Activated naive CD4-positive, alpha-beta T cell treated with anti-CD3 and anti-CD28 coated beads for 36 hours (primary cell): ENCODE measurements around the gene GIPC1. TPM values are rescaled to one million over a fixed set of nuclear protein-coding genes. Genes with fewer than 3 reads are reported as not detected.

ENCODE experiments used
- CTCF ChIA-PET: fragments of 350-600 bp; sonication (Branson Sonifier 250); formaldehyde crosslinking; loops from one replicate; lab custom pipeline; 2021; ENCODE audit warnings: antibody characterized with exemption; lab: Charles Lee
- DNase-seq: peaks from one replicate; pipeline ENCODE4 v3.0.0-alpha.2; 2020
- H3K27ac Mint-ChIP-seq: one replicate; pipeline ENCODE4 v1.8.0; 2021; ENCODE audit warnings: mild to moderate bottlenecking, mixed read lengths
- H3K27me3 Mint-ChIP-seq: one replicate; pipeline ENCODE4 v1.8.0; 2021; ENCODE audit warnings: low read depth, mixed read lengths
- H3K36me3 Mint-ChIP-seq: one replicate; pipeline ENCODE4 v1.8.0; 2021; ENCODE audit warnings: low read depth, mixed read lengths
- H3K4me1 Mint-ChIP-seq: one replicate; pipeline ENCODE4 v1.8.0; 2021; ENCODE audit warnings: low read depth, mixed read lengths
- H3K4me3 Mint-ChIP-seq: one replicate; pipeline ENCODE4 v1.8.0; 2021; ENCODE audit warnings: mild to moderate bottlenecking, moderate library complexity, mixed read lengths
- H3K9me3 Mint-ChIP-seq: one replicate; pipeline ENCODE4 v1.8.0; 2021; ENCODE audit warnings: mixed read lengths
- intact Hi-C: fragments of 100-400 bp; cut with micrococcal nuclease; formaldehyde crosslinking; loops from one replicate; pipeline ENCODE4 v1.15.1; 2023
- total RNA-seq, 2 experiments: library from RNA; stranded (reverse); gene quantifications; one replicate each; pipeline ENCODE4 v1.2.3, GENCODE V29; 2021

The GIPC1 gene
- total RNA-seq, 2 experiments from 2014 or later, result 15.4 to 16.5 TPM

DNA sequence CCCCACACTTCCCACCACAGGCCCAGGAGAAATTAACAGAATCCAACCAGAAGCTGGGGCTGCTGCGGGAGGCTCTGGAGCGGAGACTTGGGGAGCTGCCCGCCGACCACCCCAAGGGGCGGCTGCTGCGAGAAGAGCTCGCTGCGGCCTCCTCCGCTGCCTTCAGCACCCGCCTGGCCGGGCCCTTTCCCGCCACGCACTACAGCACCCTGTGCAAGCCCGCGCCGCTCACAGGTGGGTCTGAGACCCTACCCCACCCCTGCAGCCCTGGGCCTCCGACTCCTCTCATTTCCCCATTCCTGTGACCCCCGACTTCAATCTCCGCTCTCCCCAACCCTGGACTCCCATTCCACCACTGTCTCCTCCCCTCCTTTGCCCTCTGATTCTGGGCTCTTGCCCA lies 45.1 kb downstream of the GIPC1 start:
- H3K36me3 Mint-ChIP-seq, result peaks cover 35% of the 10 kb centered on the region
- no peak for DNase-seq
- no peak overlapping the region for H3K27ac Mint-ChIP-seq
- H3K4me3 Mint-ChIP-seq, result no peak overlapping the region
- H3K4me1 Mint-ChIP-seq, result peaks cover 7% of the 10 kb centered on the region
- intact Hi-C loops, result no loop called here
- no peaks in the 10 kb centered on the region for H3K27me3 Mint-ChIP-seq
- CTCF ChIA-PET, result no interaction called here
- no peaks in the 10 kb centered on the region for H3K9me3 Mint-ChIP-seq

DNA sequence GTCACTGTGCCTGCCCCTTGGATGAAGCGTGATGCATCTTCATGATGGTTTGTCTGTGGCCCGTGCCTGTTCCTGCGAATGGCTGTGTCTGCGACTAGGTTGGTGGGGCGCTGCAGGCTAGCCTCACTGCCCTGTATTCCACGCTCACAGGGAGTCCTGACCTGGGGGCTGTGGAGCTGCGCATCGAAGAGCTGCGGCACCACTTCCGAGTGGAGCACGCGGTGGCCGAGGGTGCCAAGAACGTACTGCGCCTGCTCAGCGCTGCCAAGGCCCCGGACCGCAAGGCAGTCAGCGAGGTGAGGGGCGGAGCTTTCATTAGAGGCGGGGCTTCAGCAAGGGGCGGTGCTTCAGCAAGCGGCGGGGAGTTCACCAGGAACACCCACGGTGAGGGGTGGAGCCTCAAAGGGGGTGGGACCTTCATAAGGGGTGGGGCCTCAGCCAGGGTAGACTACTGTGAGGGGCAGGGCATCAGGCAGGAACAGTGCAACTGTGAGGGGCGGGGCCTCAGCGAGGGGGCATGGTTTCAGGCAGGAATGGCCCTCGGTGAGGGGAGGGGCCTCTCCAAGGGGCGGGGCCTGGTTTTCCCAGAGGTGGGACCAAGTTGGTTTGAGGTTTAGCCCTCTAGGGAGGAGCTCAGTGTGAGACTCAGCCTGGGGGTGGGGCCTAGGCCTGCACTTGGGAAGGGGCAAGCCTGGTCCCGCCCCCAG lies 45.6 kb downstream of the GIPC1 start:
- intact Hi-C loops, result no loop called here
- Mint-ChIP-seq H3K4me1 (peaks cover 7% of the 10 kb centered on the region), H3K9me3 (no peaks in the 10 kb centered on the region), H3K27me3 (no peaks in the 10 kb centered on the region), H3K36me3 (peaks cover 35% of the 10 kb centered on the region), H3K27ac (no peak overlapping the region), H3K4me3 (no peak overlapping the region)
- CTCF ChIA-PET, result no interaction called here
- peak; percentile 79 for DNase-seq

DNA sequence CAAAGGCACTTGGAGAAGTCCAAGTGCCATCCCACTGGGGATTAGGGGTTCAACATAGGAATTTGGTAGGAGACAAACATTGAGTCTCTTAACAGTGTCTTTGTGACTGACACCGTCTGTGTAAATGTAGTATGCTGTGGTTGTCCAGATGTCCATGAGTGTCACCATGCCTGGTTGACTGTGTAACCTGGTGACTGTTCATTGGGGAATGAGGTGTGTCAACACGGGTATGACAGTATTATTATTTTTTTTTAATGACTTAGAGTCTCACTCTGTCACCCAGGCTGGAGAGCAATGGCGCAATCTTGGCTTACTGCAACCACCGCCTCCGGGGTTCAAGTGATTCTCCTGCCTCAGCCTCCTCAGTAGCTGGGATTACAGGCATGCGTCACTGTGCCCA lies 46.6 kb downstream of the GIPC1 start:
- peaks cover 11% of the 10 kb centered on the region for H3K4me1 Mint-ChIP-seq
- no peak overlapping the region for H3K27ac Mint-ChIP-seq
- intact Hi-C loops, result no loop called here
- CTCF ChIA-PET, result no interaction called here
- no peak for DNase-seq
- no peaks in the 10 kb centered on the region for H3K27me3 Mint-ChIP-seq
- no peaks in the 10 kb centered on the region for H3K9me3 Mint-ChIP-seq
- H3K4me3 Mint-ChIP-seq, result no peak overlapping the region
- H3K36me3 Mint-ChIP-seq, result peaks cover 35% of the 10 kb centered on the region

DNA sequence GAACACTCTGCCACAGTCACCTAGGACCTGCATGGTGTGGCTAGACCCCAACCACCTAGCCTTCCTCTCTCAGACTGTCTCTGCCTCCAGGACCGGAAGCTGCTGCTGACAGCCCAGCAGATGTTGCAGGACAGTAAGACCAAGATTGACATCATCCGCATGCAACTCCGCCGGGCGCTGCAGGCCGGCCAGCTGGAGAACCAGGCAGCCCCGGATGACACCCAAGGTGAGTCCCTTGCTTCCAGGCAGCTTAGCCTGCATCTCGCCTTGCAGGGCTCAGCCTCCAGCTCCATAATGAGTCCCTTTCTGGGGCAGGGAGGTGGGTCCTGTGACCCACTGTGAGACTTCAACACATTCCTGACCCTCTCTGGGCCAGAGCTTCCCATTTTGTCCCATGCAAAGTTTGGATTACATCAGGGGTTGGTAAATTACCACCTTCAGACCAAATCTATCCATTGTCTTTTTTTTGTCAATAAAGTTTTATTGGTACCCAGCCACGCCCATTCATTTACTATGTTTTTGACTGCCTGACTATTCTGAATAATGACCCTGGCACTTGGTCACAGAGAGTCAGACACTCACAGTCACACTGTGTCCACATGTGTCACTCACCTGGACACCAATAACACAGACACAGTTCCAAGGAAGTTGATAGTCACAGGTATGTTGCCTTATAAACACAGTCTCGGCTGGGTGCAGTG lies 49.4 kb downstream of the GIPC1 start:
- CTCF ChIA-PET, result interaction anchor here (0.6 to 1.3 kb wide), 3 partner anchors 13 to 64 kb away, joined by 3 read pairs; no protein-coding TSS in a partner anchor
- Mint-ChIP-seq H3K4me3 (no peak overlapping the region), H3K27ac (no peak overlapping the region), H3K4me1 (peaks cover 20% of the 10 kb centered on the region), H3K36me3 (peaks cover 46% of the 10 kb centered on the region), H3K27me3 (no peaks in the 10 kb centered on the region), H3K9me3 (no peaks in the 10 kb centered on the region)
- no peak for DNase-seq
- intact Hi-C loops, result no loop called here

DNA sequence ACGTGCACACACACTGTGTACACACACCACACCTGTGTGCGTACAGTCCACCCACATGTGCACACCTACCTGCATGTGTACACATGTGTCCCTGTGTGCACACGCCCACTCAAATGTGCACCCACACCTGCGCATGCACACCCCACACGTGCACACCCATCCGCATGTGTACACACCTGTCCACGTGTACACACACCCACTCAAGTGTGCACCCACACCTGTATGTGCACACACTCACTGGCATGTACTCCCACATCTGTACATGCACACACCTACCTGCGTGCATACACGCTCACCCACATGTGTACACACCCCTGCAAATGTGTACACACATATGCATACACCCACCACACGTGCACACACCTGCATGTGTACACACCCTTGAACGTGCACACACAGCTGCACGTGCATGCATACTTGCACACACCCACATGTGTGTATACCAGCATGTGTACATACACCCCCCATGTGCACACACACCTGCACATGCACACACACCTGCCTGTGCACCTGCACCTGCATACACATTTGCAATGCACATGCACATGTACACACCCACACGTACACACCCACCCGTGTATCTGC lies 52.2 kb downstream of the GIPC1 start:
- H3K27ac Mint-ChIP-seq, result no peak overlapping the region
- CTCF ChIA-PET, result no interaction called here
- H3K9me3 Mint-ChIP-seq, result no peaks in the 10 kb centered on the region
- intact Hi-C loops, result no loop called here
- H3K36me3 Mint-ChIP-seq, result peaks cover 34% of the 10 kb centered on the region
- peaks cover 36% of the 10 kb centered on the region for H3K4me1 Mint-ChIP-seq
- no peaks in the 10 kb centered on the region for H3K27me3 Mint-ChIP-seq
- no peak overlapping the region for H3K4me3 Mint-ChIP-seq
- no peak for DNase-seq

DNA sequence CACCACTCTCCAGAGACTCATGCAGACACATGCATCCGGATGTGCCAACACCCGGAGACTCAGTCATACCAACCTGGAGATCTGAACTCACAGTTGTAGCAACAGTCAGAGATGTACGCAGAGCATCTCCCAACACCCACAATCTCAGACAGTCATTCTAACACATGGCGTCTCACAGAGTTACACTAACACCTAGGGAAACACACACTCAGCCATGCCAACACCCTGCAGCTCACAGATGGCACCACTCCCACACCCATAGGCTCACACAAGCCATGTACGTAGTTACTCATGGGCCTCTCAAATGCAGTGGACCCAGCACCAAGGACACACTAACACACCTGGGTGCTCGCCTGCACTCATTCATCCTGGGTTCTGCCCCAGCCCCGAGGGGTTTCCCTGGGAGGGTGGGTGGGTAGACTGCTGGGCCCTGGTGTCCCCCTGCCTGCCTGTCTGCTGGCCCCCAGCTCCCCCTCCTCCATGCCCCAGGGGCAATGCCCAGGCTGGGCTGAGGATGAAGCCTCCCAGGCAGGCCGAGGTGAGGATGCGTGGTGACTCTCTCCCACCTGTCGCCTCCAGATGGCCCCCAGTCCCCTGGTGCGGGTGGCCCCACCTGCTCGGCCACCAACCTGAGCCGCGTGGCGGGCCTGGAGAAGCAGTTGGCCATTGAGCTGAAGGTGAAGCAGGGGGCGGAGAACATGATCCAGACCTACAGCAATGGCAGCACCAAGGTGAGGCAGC lies 52.9 kb downstream of the GIPC1 start:
- DNase-seq, result no peak
- no peaks in the 10 kb centered on the region for H3K27me3 Mint-ChIP-seq
- peaks cover 37% of the 10 kb centered on the region for H3K4me1 Mint-ChIP-seq
- intact Hi-C loops, result no loop called here
- H3K36me3 Mint-ChIP-seq, result peaks cover 31% of the 10 kb centered on the region
- no peak overlapping the region for H3K4me3 Mint-ChIP-seq
- no peak overlapping the region for H3K27ac Mint-ChIP-seq
- CTCF ChIA-PET, result interaction anchor here (2.2 kb wide), 1 partner anchor 37 kb away, joined by 8 read pairs; no protein-coding TSS in a partner anchor
- no peaks in the 10 kb centered on the region for H3K9me3 Mint-ChIP-seq

DNA sequence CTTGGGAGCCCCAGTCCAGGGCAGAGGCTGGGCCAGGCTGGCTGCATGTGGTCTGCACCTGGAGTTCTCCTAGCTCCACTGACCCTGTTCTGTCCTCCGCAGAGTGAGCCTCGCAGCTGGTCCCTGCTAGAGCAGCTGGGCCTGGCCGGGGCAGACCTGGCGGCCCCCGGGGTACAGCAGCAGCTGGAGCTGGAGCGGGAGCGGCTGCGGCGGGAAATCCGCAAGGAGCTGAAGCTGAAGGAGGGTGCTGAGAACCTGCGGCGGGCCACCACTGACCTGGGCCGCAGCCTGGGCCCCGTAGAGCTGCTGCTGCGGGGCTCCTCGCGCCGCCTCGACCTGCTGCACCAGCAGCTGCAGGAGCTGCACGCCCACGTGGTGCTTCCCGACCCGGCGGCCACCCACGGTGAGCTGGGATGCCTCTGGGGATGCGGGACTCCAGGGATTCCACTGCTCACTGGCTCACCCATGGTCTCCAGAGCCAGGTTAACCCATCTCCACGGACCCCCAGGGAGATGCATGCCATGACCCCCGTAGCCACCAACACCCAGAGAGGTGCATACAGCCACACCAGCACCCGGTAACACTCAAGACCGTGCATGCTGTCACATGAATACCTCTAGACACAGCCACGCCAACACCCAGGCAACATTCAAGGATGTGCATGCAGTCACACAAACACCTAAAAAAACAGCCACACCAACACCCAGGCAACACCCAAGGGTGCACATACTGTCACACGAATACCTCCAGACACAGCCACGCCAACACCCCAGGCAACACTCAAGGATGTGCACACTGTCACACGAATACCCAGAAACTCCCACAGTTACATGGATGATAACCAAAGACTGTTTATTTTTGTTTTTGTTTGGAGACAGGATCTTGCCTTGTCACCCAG lies 54.6 kb downstream of the GIPC1 start:
- peak overlapping the region; percentile 93 for H3K27ac Mint-ChIP-seq
- CTCF ChIA-PET, result interaction anchor here (1.0 to 2.2 kb wide), 3 partner anchors 9 to 79 kb away, joined by 4 to 8 read pairs (median 6); no protein-coding TSS in a partner anchor
- intact Hi-C loops, result no loop called here
- peaks cover 44% of the 10 kb centered on the region for H3K4me1 Mint-ChIP-seq
- no peaks in the 10 kb centered on the region for H3K27me3 Mint-ChIP-seq
- peaks cover 25% of the 10 kb centered on the region for H3K36me3 Mint-ChIP-seq
- DNase-seq, result no peak
- H3K4me3 Mint-ChIP-seq, result peak overlapping the region; percentile 83
- H3K9me3 Mint-ChIP-seq, result no peaks in the 10 kb centered on the region

DNA sequence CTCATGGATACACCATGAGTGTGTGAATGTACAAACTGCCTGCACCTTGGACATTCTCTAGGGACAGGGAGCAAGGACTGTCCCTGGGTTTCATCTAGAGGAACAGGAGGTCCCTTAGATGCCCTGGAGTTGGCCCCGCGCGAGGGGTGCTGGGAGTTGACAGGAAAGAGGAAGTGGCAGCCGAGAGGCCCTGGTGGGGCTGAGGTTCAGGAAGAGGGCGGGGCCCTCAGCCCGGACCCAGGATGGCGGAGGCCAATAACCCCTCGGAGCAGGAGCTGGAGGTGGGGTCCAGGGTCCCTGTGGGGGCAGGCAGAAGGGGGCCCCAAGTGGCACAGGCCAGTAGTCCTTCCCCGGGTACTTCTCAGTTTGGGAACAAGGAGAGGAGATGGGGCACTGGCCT lies 55.9 kb downstream of the GIPC1 start:
- intact Hi-C loops, result loop anchor here (1.0 kb wide), 1 partner anchor 21 kb away; the partner anchor contains the start of gene DDX39A
- peak; percentile 91 for DNase-seq
- CTCF ChIA-PET, result interaction anchor here (1.2 kb wide), 1 partner anchor 32 kb away, joined by 4 read pairs; no protein-coding TSS in a partner anchor
- Mint-ChIP-seq H3K27ac (peak overlapping the region; percentile 93), H3K9me3 (no peaks in the 10 kb centered on the region), H3K4me1 (peaks cover 48% of the 10 kb centered on the region), H3K36me3 (peaks cover 23% of the 10 kb centered on the region), H3K27me3 (no peaks in the 10 kb centered on the region), H3K4me3 (peak overlapping the region; percentile 83)

DNA sequence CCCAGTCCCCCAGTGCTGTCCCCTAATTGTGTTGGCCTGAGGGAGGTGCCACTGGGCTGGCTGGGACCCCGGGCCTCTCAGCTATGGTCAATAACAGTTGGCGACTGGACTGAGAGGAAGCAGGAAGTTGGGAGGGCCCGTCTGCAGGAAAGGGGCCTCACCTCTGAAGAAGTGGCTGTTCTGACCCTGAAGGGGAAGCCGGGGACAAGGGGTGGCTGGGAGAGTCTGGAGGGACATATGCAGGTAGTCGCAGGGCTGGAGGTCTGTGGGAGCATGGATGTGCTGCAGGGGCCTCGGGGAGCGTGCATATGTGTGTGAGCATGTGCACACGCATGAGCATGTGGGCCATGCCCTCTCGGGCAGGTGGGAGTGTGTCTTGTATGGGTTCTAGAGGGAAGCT lies 56.9 kb downstream of the GIPC1 start:
- Mint-ChIP-seq H3K4me3 (no peak overlapping the region), H3K4me1 (peaks cover 55% of the 10 kb centered on the region), H3K36me3 (peaks cover 21% of the 10 kb centered on the region), H3K27me3 (no peaks in the 10 kb centered on the region), H3K27ac (peak overlapping the region; percentile 93), H3K9me3 (no peaks in the 10 kb centered on the region)
- no peak for DNase-seq
- CTCF ChIA-PET, result interaction anchor here (0.6 to 1.2 kb wide), 4 partner anchors 33 to 324 kb away, joined by 3 to 4 read pairs (median 3); no protein-coding TSS in a partner anchor
- intact Hi-C loops, result no loop called here

DNA sequence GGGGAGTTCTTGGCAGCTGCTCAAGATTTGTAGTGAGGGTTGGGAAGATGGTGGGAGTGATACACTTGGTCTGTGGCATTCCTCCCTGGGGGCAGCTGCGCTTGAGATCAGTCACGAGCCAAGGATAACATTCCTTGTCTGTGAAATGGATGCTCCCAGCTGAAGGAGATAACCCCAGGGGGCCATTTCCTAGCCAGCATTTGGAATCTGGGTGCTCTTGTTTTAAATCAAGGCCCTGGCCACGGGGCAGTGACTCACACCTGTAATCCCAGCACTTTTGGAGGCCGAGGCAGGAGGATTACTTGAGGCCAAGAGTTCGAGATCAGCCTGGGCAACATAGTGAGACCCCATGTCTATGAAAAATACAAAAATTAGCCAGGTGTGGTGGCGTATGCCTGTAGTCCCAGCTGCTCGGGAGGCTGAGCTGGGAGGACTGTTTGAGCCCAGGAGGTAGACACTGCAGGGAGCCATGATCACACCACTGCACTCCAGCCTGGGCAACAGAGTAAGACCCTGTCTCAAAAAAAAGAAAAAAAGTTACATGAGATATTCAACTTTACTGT lies 58.3 kb downstream of the GIPC1 start:
- Mint-ChIP-seq H3K27ac (peak overlapping the region; percentile 34), H3K4me3 (no peak overlapping the region), H3K36me3 (peaks cover 13% of the 10 kb centered on the region), H3K27me3 (no peaks in the 10 kb centered on the region), H3K4me1 (peaks cover 49% of the 10 kb centered on the region), H3K9me3 (no peaks in the 10 kb centered on the region)
- CTCF ChIA-PET, result interaction anchor here (0.7 to 1.4 kb wide), 6 partner anchors 35 to 559 kb away, joined by 3 to 4 read pairs (median 4); no protein-coding TSS in a partner anchor
- intact Hi-C loops, result no loop called here
- DNase-seq, result no peak
